PC-3 (cell line): ENCODE results near the gene AVP. TPM values are rescaled to one million over a fixed set of nuclear protein-coding genes. Genes with fewer than 3 reads are reported as not detected.
A peak's percentile ranks its signal among the peaks of the same experiment; 100 is the strongest.
"Not testable (repeated sequence)": the region's sequence is repeated elsewhere in the genome, so short reads cannot be mapped to it uniquely, and the experiment has no call there.

Experiments used
- ATAC-seq: fragments of 200-7000 bp; cut with Tn5 transposase; 2 replicates; pipeline ENCODE4 v1.9.1; 2020; ENCODE audit warnings: mild to moderate bottlenecking, moderate library complexity
- BruUV-seq: library from RNA; stranded (reverse); fragments of 400-500 nt; replicated peaks from 2 replicates; lab custom pipeline; 2021; lab: Mats Ljungman, UMichigan
- CTCF ChIA-PET: fragments of 300-600 bp; sonication (Branson Sonifier 250); formaldehyde crosslinking; loops from one replicate; lab custom pipeline; 2022; ENCODE audit warnings: antibody characterized with exemption; lab: Charles Lee
- POLR2A ChIA-PET: fragments of 300-600 bp; sonication (Branson Sonifier 250); formaldehyde crosslinking; loops from one replicate; lab custom pipeline; 2022; ENCODE audit warnings: antibody characterized with exemption; ENCODE audit not compliant: unreplicated experiment; lab: Charles Lee
- DNase-seq: peaks from one replicate; pipeline ENCODE4 v3.0.0-alpha.2; 2015
- H2AFZ ChIP-seq: fragments of 300-600 bp; sonication (generic); 2 replicates; pipeline ENCODE4 v1.6.0; 2016; ENCODE audit warnings: antibody characterized with exemption, low read length
- H3F3A ChIP-seq: fragments of 300-600 bp; sonication (generic); one replicate; pipeline ENCODE4 v1.6.0; 2017; ENCODE audit warnings: antibody characterized with exemption, low read length, control low read depth, mild to moderate bottlenecking; ENCODE audit not compliant: unreplicated experiment
- H3K27ac ChIP-seq: fragments of 300-600 bp; sonication (generic); 2 replicates; pipeline ENCODE4 v1.5.1; 2016; ENCODE audit warnings: mild to moderate bottlenecking, low read length
- H3K27me3 ChIP-seq: fragments of 300-600 bp; sonication (generic); 2 replicates; pipeline ENCODE4 v1.6.1; 2016; ENCODE audit warnings: low read length, mixed read lengths
- H3K36me3 ChIP-seq: fragments of 300-600 bp; sonication (generic); 2 replicates; pipeline ENCODE4 v1.6.1; 2016; ENCODE audit warnings: low read depth, mixed run types, low read length, mixed read lengths
- H3K4me1 ChIP-seq: fragments of 300-600 bp; sonication (generic); 2 replicates; pipeline ENCODE4 v1.5.1; 2016; ENCODE audit warnings: low read length; ENCODE audit not compliant: insufficient read depth
- H3K4me2 ChIP-seq: fragments of 300-600 bp; sonication (generic); 2 replicates; pipeline ENCODE4 v1.6.0; 2016; ENCODE audit warnings: low read length
- H3K4me3 ChIP-seq: fragments of 300-600 bp; sonication (generic); 2 replicates; pipeline ENCODE4 v1.5.1; 2016; ENCODE audit warnings: mild to moderate bottlenecking, low read length, mixed read lengths
- H3K79me2 ChIP-seq: fragments of 300-600 bp; sonication (generic); 2 replicates; pipeline ENCODE4 v1.6.1; 2017; ENCODE audit warnings: low read length, mixed read lengths
- H3K9ac ChIP-seq: fragments of 300-600 bp; sonication (generic); 2 replicates; pipeline ENCODE4 v1.6.0; 2016; ENCODE audit warnings: mild to moderate bottlenecking, low read length
- H3K9me2 ChIP-seq: fragments of 300-600 bp; sonication (generic); replicated peaks from 2 replicates; pipeline ENCODE4 v1.6.1; 2016; ENCODE audit warnings: mixed run types, low read length, mixed read lengths
- H3K9me3 ChIP-seq: fragments of 300-600 bp; sonication (generic); 2 replicates; pipeline ENCODE4 v1.6.1; 2016; ENCODE audit warnings: low read length, mixed read lengths
- H4K20me1 ChIP-seq: fragments of 300-600 bp; sonication (generic); 2 replicates; pipeline ENCODE4 v1.6.1; 2016; ENCODE audit warnings: low read length, mixed read lengths
- EZH2 ChIP-seq: fragments of 300-600 bp; sonication (generic); IDR thresholded peaks from one replicate; pipeline ENCODE4 v1.6.1; 2017; ENCODE audit warnings: antibody characterized with exemption, mild to moderate bottlenecking, low read length; ENCODE audit not compliant: unreplicated experiment
- EZH2phosphoT487 ChIP-seq: fragments of 300-600 bp; sonication (generic); IDR thresholded peaks from 2 replicates; pipeline ENCODE4 v1.6.1; 2018; ENCODE audit warnings: mild to moderate bottlenecking, antibody characterized with exemption, low read length, borderline replicate concordance
- intact Hi-C: fragments of 100-400 bp; cut with micrococcal nuclease; formaldehyde crosslinking; loops from 2 replicates; pipeline ENCODE4 v1.9.0; 2023
- total RNA-seq: library from RNA; depleted of rRNA; stranded (reverse); fragments of >200 nt; gene quantifications from 2 replicates; pipeline ENCODE4 v1.2.3, GENCODE V29; 2014
- TF ChIP-seq, protein P1 (sequence below): fragments of 300-600 bp; sonication (generic); conservative IDR thresholded peaks from 2 replicates; pipeline ENCODE4 v1.5.1; 2017; ENCODE audit warnings: antibody characterized with exemption, low read depth, mild to moderate bottlenecking, low read length

The AVP gene
- total RNA-seq, 1 experiment from 2014 or later: not detected

DNA sequence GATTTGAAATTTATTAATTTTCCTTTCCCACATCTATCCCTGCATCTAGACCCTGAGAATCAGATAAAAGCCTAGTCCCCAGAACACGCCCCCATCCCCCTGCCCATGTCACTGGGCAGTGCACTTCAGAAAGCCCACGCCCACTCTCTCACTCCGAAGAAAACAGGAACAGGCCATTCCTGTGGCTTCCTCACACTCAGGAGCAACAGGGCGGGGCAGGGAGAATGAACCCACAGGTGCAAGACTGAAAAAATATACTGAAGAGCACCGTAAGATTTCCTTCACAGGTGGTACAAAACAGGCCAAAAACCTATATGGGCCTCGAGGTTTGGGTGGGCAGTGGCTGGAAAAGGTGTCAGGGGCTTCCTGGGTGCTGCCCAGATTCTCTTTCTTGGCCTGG lies 9.7 kb downstream of the AVP start:
- CTCF ChIA-PET: no interaction called here
- DNase-seq: peak; percentile 38
- no peak overlapping the region for H3K4me2 ChIP-seq

DNA sequence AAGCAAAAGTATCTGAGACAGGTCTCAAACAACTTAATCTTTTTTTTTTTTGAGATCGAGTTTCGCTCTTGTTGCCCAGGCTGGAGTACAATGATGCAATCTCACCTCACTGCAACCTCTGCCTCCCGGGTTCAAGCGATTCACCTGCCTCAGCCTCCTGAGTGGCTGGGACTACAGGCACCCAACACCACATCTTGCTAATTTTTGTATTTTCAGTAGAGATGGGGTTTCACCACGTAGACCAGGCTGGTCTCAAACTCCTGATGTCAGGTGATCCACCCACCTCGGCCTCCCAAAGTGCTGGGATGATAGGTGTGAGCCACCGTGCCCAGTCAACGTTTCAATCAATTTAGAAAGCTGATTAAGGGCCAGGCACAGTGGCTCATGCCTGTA lies 11.3 kb downstream of the AVP start:
- CTCF ChIA-PET, H3K9ac ChIP-seq, POLR2A ChIA-PET, ATAC-seq, H3K4me3 ChIP-seq, H3K27ac ChIP-seq, H2AFZ ChIP-seq, H3K4me2 ChIP-seq, BruUV-seq, H3K36me3 ChIP-seq, H3K9me3 ChIP-seq, H3K27me3 ChIP-seq, H3K79me2 ChIP-seq, DNase-seq, intact Hi-C loops, H3K9me2 ChIP-seq, H3K4me1 ChIP-seq, H3F3A ChIP-seq, H4K20me1 ChIP-seq: not testable (repeated sequence)

More for the DNA sequence above, 9.7 kb downstream of the AVP start:
- no peaks in the 10 kb centered on the region for H4K20me1 ChIP-seq
- H3K36me3 ChIP-seq: no peaks in the 10 kb centered on the region
- H3K27ac ChIP-seq: no peak overlapping the region
- H3K4me1 ChIP-seq: no peaks in the 10 kb centered on the region
- no peaks in the 10 kb centered on the region for H3F3A ChIP-seq
- POLR2A ChIA-PET: no interaction called here
- H3K4me3 ChIP-seq: no peak overlapping the region
- H2AFZ ChIP-seq: peak overlapping the region; percentile 20; the same call in 1 of the 2 replicates
- intact Hi-C loops: no loop called here
- no peaks in the 10 kb centered on the region for H3K27me3 ChIP-seq
- no peaks in the 10 kb centered on the region for H3K9me3 ChIP-seq
- no peaks in the 10 kb centered on the region for H3K79me2 ChIP-seq
- no peak overlapping the region for H3K9ac ChIP-seq
- H3K9me2 ChIP-seq: no peaks in the 10 kb centered on the region
- 0 out of 2 replicates have a peak, but pooled peaks have one; percentile 7 for ATAC-seq
- no TSS peak for BruUV-seq
- TF ChIP-seq EZH2phosphoT487 (no peak), EZH2 (no peak)
- TF ChIP-seq, protein P1, sequence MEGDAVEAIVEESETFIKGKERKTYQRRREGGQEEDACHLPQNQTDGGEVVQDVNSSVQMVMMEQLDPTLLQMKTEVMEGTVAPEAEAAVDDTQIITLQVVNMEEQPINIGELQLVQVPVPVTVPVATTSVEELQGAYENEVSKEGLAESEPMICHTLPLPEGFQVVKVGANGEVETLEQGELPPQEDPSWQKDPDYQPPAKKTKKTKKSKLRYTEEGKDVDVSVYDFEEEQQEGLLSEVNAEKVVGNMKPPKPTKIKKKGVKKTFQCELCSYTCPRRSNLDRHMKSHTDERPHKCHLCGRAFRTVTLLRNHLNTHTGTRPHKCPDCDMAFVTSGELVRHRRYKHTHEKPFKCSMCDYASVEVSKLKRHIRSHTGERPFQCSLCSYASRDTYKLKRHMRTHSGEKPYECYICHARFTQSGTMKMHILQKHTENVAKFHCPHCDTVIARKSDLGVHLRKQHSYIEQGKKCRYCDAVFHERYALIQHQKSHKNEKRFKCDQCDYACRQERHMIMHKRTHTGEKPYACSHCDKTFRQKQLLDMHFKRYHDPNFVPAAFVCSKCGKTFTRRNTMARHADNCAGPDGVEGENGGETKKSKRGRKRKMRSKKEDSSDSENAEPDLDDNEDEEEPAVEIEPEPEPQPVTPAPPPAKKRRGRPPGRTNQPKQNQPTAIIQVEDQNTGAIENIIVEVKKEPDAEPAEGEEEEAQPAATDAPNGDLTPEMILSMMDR: no peak

DNA sequence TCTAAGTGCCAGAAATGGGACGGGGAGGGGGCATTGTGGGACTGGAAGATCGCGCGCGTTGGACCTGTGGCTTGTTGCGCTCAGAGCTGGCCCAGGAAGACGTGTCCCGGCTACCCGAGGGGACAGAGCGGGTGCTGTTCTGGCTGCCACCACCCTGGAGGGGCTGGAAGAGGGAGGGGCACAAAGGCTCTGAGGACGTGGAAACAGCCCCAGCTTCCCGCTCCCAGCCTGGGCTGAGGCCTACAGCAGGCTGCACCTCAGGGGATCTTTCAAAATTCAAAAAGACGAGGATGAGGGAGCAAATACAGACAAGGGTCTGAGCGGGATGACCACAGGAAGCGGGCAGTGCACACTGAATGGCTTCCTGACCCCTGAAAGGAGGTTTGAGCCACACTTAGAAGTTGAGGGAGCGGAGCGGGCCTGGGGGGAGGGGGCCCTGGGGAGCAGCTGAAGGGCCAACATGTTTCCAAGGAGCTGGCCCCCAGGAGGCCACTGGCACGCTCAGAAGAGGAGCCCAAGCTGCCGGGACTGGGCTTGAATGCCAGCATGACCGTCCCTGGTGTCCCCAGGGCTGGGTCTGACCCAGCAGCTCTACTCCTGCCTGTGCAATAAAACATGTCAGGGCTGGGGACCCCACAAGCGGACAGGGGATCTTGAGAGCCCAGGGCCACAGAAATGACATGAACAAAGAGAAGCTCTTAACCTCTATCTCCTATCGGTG lies 11.8 kb downstream of the AVP start:
- ATAC-seq (no peak), DNase-seq (no peak)
- H2AFZ ChIP-seq: no peak overlapping the region
- H3K9me3 ChIP-seq: no peaks in the 10 kb centered on the region
- no peaks in the 10 kb centered on the region for H3K4me1 ChIP-seq
- ChIA-PET POLR2A (interaction anchor here (0.7 kb wide), 1 partner anchor 88 kb away, joined by 5 read pairs; no protein-coding TSS in a partner anchor), CTCF (interaction anchor here (0.5 kb wide), 1 partner anchor 12 kb away, joined by 5 read pairs; no protein-coding TSS in a partner anchor)
- TF ChIP-seq, protein P1: no peak
- TF ChIP-seq EZH2: no peak
- no peak for TF ChIP-seq EZH2phosphoT487
- H3F3A ChIP-seq: no peaks in the 10 kb centered on the region
- H3K79me2 ChIP-seq: no peaks in the 10 kb centered on the region
- no peaks in the 10 kb centered on the region for H4K20me1 ChIP-seq
- intact Hi-C loops: no loop called here
- no peak overlapping the region for H3K9ac ChIP-seq
- no peak overlapping the region for H3K4me2 ChIP-seq
- no peak overlapping the region for H3K4me3 ChIP-seq
- BruUV-seq: no TSS peak
- H3K9me2 ChIP-seq: no peaks in the 10 kb centered on the region
- H3K27me3 ChIP-seq: no peaks in the 10 kb centered on the region
- H3K36me3 ChIP-seq: no peaks in the 10 kb centered on the region
- H3K27ac ChIP-seq: no peak overlapping the region
